HT-29 (cell line): Measurements from ENCODE around the gene KCND2. TPM values are rescaled to one million over a fixed set of nuclear protein-coding genes. Genes with fewer than 3 reads are reported as not detected.

Experiments
- small RNA-seq: library from RNA; depleted of rRNA; stranded (forward); fragments of <200 nt; gene quantifications from one replicate; pipeline ENCODE3, GENCODE V24; 2014
- total RNA-seq: library from RNA; depleted of rRNA; stranded (reverse); fragments of >200 nt; shearing (Covaris generic); gene quantifications from 2 replicates; pipeline ENCODE4 v1.2.3, GENCODE V29; 2014

The KCND2 gene
- total RNA-seq, 1 experiment from 2014 or later: not detected

Small RNAs within 50 kb of the gene (small RNA-seq; reads per million reads assigned to genes)
- gene RNU6-581P: not detected
